ENCODE data around the gene BTBD9. TPM values are rescaled to one million over a fixed set of nuclear protein-coding genes. Genes with fewer than 3 reads are reported as not detected.
A peak's percentile ranks its signal among the peaks of the same experiment; 100 is the strongest.

Gene BTBD9
- total RNA-seq, 4 donors from 2014 or later = 9.2 to 16.3 (median 11.6) TPM

GRCh38 chr6:38497546-38497945 is 142.2 kb downstream of the BTBD9 start:
- H3K9me3 ChIP-seq = no peaks in the 10 kb centered on the region
- H3K4me1 ChIP-seq = peaks cover 0 to 14% (median 0%) of the 10 kb centered on the region in 3 donors
- H3K4me3 ChIP-seq = no peak overlapping the region
- no peak overlapping the region for H3K27ac ChIP-seq
- no peaks in the 10 kb centered on the region for H3K36me3 ChIP-seq
- H3K27me3 ChIP-seq = no peaks in the 10 kb centered on the region
- TF ChIP-seq CTCF (IDR thresholded peaks at IDR 0.05) (no peak), POLR2A (IDR thresholded peaks at IDR 0.05) (no peak)
- 85 to 94% methylated on average over 2 of the region's 2 CpGs for WGBS, 2 donors
- intact Hi-C loops (cut with DNase I) = loop anchor here (10.0 kb wide), 1 partner anchor 803 kb away; the partner anchor contains the start of gene MDGA1
- DNase-seq = no peak

DNA sequence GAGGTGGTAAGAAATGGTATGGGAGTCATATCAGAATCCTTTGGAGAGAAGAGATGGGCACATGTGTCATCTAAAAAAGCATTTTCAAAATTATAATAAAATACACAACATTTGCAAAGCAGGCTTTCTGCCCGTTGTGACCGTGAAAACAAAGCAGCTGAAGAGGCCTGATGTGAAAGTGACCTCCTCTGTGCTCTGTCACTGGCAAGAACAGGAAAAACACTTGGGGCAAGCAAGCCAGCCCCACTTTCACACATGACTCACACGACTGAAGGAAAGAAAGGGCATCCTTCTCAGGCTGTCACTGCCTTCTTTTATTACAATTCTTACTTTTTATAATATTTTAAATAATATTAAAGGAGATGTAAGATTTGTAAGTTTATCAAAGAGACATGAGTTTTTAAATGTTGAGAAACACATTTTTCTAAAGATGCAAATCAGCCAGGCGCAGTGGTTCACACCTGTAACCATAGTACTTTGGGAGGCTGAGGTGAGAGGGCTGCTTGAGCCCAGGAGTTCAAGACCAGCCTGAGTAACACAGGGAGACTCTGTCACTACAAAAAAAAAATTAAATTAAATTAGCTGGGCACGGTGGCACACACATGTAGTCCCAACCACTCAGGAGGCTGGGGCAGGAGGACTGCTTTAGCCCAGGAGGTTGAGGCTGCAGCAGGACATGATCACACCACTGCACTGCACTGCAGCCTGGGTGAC is 143.7 kb downstream of the BTBD9 start:
- Histone ChIP-seq H3K4me1 (peaks cover 0 to 16% (median 0%) of the 10 kb centered on the region in 3 donors), H3K4me3 (no peak overlapping the region), H3K9me3 (no peaks in the 10 kb centered on the region), H3K27ac (no peak overlapping the region), H3K36me3 (no peaks in the 10 kb centered on the region), H3K27me3 (no peaks in the 10 kb centered on the region)
- TF ChIP-seq POLR2A (IDR thresholded peaks at IDR 0.05) (no peak), CTCF (IDR thresholded peaks at IDR 0.05) (no peak)
- no peak for DNase-seq
- intact Hi-C loops (cut with DNase I) = loop anchor here (10.0 kb wide), 1 partner anchor 801 kb away; the partner anchor contains the start of gene MDGA1
- WGBS, 2 donors = 63 to 76% methylated on average over 5 of the region's 5 CpGs

DNA sequence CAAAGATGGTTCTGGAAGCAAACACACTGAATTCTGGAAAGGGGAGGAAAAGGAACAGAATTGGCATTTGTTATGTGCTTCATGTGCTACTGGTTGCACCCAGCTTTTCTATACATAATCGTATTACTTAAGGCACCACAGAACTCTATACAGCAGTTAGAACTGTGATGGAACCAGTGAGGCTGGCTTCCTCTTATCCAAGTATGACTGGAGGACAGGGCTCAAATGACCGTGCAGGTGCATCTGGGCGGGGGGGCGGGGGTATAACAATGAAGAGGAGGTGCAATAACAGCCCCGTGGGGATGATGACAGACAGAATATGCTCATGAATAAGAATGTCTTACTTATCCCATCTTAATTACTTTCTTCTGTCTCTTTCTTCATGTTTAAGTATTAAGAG is 144.2 kb downstream of the BTBD9 start:
- intact Hi-C loops (cut with DNase I) = loop anchor here (10.0 kb wide), 1 partner anchor 801 kb away; the partner anchor contains the start of gene MDGA1
- peaks cover 0 to 22% (median 0%) of the 10 kb centered on the region in 3 donors for H3K4me1 ChIP-seq
- no peak for TF ChIP-seq POLR2A (IDR thresholded peaks at IDR 0.05)
- no peak for TF ChIP-seq CTCF (IDR thresholded peaks at IDR 0.05)
- H3K27me3 ChIP-seq = no peaks in the 10 kb centered on the region
- DNase-seq = no peak
- no peak overlapping the region for H3K27ac ChIP-seq
- H3K4me3 ChIP-seq = no peak overlapping the region
- H3K9me3 ChIP-seq = no peaks in the 10 kb centered on the region
- 71 to 85% methylated on average over 5 of the region's 5 CpGs for WGBS, 2 donors
- no peaks in the 10 kb centered on the region for H3K36me3 ChIP-seq

DNA sequence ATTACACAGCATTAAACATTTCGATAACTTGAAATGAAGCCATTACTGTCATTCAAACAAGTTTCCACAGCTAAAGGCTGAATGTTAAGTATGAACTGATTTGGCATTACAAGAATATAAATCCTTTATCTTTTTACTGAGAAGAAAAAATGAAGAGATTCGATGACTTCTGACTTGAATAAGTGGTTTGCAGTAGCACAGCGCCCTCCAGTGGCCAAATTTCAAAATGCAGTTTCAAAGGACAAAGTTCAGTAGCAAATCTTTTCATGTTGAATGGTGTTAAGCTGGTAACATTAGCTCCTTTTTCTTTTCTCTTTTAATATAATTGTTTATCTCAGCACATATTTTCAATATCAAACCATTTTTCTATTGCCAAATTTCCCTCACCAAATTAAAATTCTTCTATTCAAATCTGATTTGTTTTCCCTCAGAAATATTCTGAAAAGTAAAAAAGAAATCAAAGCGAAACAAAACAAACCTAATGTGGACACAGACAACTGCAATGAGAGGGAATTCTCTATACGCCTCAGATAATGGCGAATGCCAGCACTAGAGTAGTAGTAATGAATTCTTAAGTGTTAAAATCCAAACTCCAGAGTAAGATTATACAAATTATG is 145.7 kb downstream of the BTBD9 start:
- Histone ChIP-seq H3K4me3 (no peak overlapping the region), H3K4me1 (peaks cover 0 to 18% (median 0%) of the 10 kb centered on the region in 3 donors), H3K27ac (no peak overlapping the region), H3K27me3 (no peaks in the 10 kb centered on the region), H3K9me3 (no peaks in the 10 kb centered on the region), H3K36me3 (no peaks in the 10 kb centered on the region)
- TF ChIP-seq CTCF (IDR thresholded peaks at IDR 0.05) (peak; percentile 82 to 97 (median 90)), POLR2A (IDR thresholded peaks at IDR 0.05) (no peak)
- WGBS, 2 donors = 31 to 33% methylated on average over 6 of the region's 6 CpGs
- no peak for DNase-seq
- intact Hi-C loops (cut with DNase I) = loop anchor here (10.0 kb wide), 1 partner anchor 799 kb away; the partner anchor contains the start of gene MDGA1

DNA sequence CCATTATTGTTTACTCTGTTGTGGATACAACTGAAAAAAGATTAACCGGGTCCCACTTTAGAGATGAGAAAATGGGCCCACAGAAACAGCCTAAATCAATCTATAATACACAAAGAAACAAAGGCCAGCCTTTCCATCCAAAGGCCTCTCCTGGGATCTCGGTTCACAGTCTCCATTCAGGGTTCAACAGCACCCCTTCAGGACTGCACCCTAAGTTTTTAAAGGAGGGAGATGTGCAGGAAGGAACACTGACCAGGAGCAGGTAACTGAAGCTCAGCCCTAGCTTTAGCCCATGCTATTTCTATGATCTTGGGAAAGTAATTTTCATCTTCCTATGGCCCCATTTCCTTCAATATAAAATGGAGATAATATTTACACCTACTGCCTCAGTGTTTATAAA is 147.7 kb downstream of the BTBD9 start:
- no peaks in the 10 kb centered on the region for H3K9me3 ChIP-seq
- no peak for DNase-seq
- WGBS, 2 donors = 72 to 91% methylated on average over 2 of the region's 2 CpGs
- H3K4me1 ChIP-seq = peaks cover 0 to 13% (median 0%) of the 10 kb centered on the region in 3 donors
- no peak overlapping the region for H3K27ac ChIP-seq
- no peaks in the 10 kb centered on the region for H3K36me3 ChIP-seq
- no peak for TF ChIP-seq CTCF (IDR thresholded peaks at IDR 0.05)
- TF ChIP-seq POLR2A (IDR thresholded peaks at IDR 0.05) = no peak
- H3K4me3 ChIP-seq = no peak overlapping the region
- no peaks in the 10 kb centered on the region for H3K27me3 ChIP-seq
- intact Hi-C loops (cut with DNase I) = loop anchor here (10.0 kb wide), 1 partner anchor 797 kb away; the partner anchor contains the start of gene MDGA1
